GM12865 (cell line): ENCODE results near the gene TTN.
"Not testable (repeated sequence)": the region's sequence is repeated elsewhere in the genome, so short reads cannot be mapped to it uniquely, and the experiment has no call there.

Experiments
- DNase-seq: peaks from one replicate; pipeline ENCODE4 v3.0.0; 2010; ENCODE audit warnings: low read depth
- H3K4me3 ChIP-seq: 2 replicates; pipeline ENCODE4 v1.5.1; 2011; ENCODE audit warnings: mild to moderate bottlenecking, low read depth, low read length, control low read depth
- CTCF ChIP-seq: IDR thresholded peaks from 2 replicates; pipeline ENCODE4 v1.5.1; 2011; ENCODE audit warnings: low read length, control low read depth, low read depth, inconsistent platforms; ENCODE audit not compliant: insufficient read depth; ENCODE audit errors: missing control alignments

Gene TTN

GRCh38 chr2:178666458-178666857 is 140.8 kb downstream of the TTN start:
- DNase-seq, result no peak
- no peak overlapping the region for H3K4me3 ChIP-seq
- TF ChIP-seq CTCF, result no peak

- not testable (repeated sequence) for DNase-seq, H3K4me3 ChIP-seq
Measured at GRCh38 chr2:178658480-178658879, 148.7 kb downstream of the TTN start.

- no peak for DNase-seq
- TF ChIP-seq CTCF, result no peak
- no peak overlapping the region for H3K4me3 ChIP-seq
Measured at GRCh38 chr2:178650554-178650953, 156.7 kb downstream of the TTN start.

GRCh38 chr2:178644919-178645318 is 162.3 kb downstream of the TTN start:
- TF ChIP-seq CTCF, result no peak
- no peak overlapping the region for H3K4me3 ChIP-seq
- no peak for DNase-seq

- DNase-seq, result no peak
- H3K4me3 ChIP-seq, result no peak overlapping the region
- no peak for TF ChIP-seq CTCF
Measured at GRCh38 chr2:178641498-178641897, 165.7 kb downstream of the TTN start.

- no peak overlapping the region for H3K4me3 ChIP-seq
- no peak for TF ChIP-seq CTCF
- no peak for DNase-seq
Measured at GRCh38 chr2:178635897-178636296, 171.3 kb downstream of the TTN start.

GRCh38 chr2:178632729-178633128 is 174.5 kb downstream of the TTN start:
- TF ChIP-seq CTCF, result no peak
- no peak overlapping the region for H3K4me3 ChIP-seq
- DNase-seq, result peak; percentile 28
